MM.1S (cell line): ENCODE results near the gene DSCAM.

ENCODE experiments used
- DNase-seq: peaks from one replicate; pipeline ENCODE4 v3.0.0-alpha.2; 2015
- H2AFZ ChIP-seq: fragments of 300-600 bp; sonication (generic); 2 replicates; pipeline ENCODE4 v1.6.0; 2016; ENCODE audit warnings: antibody characterized with exemption, low read length
- H3F3A ChIP-seq: fragments of 300-600 bp; sonication (generic); 2 replicates; pipeline ENCODE4 v1.6.1; 2016; ENCODE audit warnings: mild to moderate bottlenecking, antibody characterized with exemption, low read length, moderate library complexity, mixed read lengths; ENCODE audit not compliant: insufficient read depth
- H3K27ac ChIP-seq: fragments of 300-600 bp; sonication (generic); 2 replicates; pipeline ENCODE4 v1.5.1; 2016; ENCODE audit warnings: mild to moderate bottlenecking, low read length
- H3K27me3 ChIP-seq: fragments of 300-600 bp; sonication (generic); replicated peaks from 2 replicates; pipeline ENCODE4 v1.6.0; 2016; ENCODE audit warnings: low read length; ENCODE audit not compliant: insufficient read depth
- H3K36me3 ChIP-seq: fragments of 300-600 bp; sonication (generic); replicated peaks from 2 replicates; pipeline ENCODE4 v1.6.1; 2016; ENCODE audit warnings: mild to moderate bottlenecking, low read length, mixed read lengths; ENCODE audit not compliant: insufficient read depth
- H3K4me1 ChIP-seq: fragments of 300-600 bp; sonication (generic); 2 replicates; pipeline ENCODE4 v1.6.1; 2016; ENCODE audit warnings: low read length, mixed read lengths
- H3K4me2 ChIP-seq: fragments of 300-600 bp; sonication (generic); 2 replicates; pipeline ENCODE4 v1.6.0; 2016; ENCODE audit warnings: low read depth, low read length
- H3K4me3 ChIP-seq: fragments of 300-600 bp; sonication (generic); 2 replicates; pipeline ENCODE4 v1.5.1; 2016; ENCODE audit warnings: low read length, mixed read lengths
- H3K79me2 ChIP-seq: fragments of 300-600 bp; sonication (generic); 2 replicates; pipeline ENCODE4 v1.6.1; 2016; ENCODE audit warnings: mixed run types, low read length, mixed read lengths
- H3K9ac ChIP-seq: fragments of 300-600 bp; sonication (generic); 2 replicates; pipeline ENCODE4 v1.6.1; 2016; ENCODE audit warnings: low read length, mixed read lengths
- H3K9me2 ChIP-seq: fragments of 300-600 bp; sonication (generic); replicated peaks from 2 replicates; pipeline ENCODE4 v1.6.1; 2016; ENCODE audit warnings: mild to moderate bottlenecking, low read length, mixed read lengths; ENCODE audit not compliant: insufficient read depth
- H3K9me3 ChIP-seq: fragments of 300-600 bp; sonication (generic); replicated peaks from 2 replicates; pipeline ENCODE4 v1.6.1; 2016; ENCODE audit warnings: mild to moderate bottlenecking, low read length, mixed read lengths; ENCODE audit not compliant: insufficient read depth
- H4K20me1 ChIP-seq: fragments of 300-600 bp; sonication (generic); 2 replicates; pipeline ENCODE4 v1.6.1; 2016; ENCODE audit warnings: mild to moderate bottlenecking, low read length, moderate library complexity, mixed read lengths; ENCODE audit not compliant: insufficient read depth
- CTCF ChIP-seq: fragments of 300-600 bp; sonication (generic); IDR thresholded peaks from 2 replicates; pipeline ENCODE4 v1.5.1; 2016; ENCODE audit warnings: antibody characterized with exemption, low read length, mixed read lengths
- EZH2 ChIP-seq: fragments of 300-600 bp; sonication (generic); optimal IDR thresholded peaks from 2 replicates; pipeline ENCODE3; 2017; ENCODE audit warnings: low read depth, mild to moderate bottlenecking, antibody characterized with exemption, low read length, mixed read lengths
- EZH2phosphoT487 ChIP-seq: fragments of 300-600 bp; sonication (generic); IDR thresholded peaks from 2 replicates; pipeline ENCODE4 v1.6.1; 2018; ENCODE audit warnings: antibody characterized with exemption, low read length

DSCAM gene

GRCh38 chr21:40333731-40334130, 513.2 kb downstream of the DSCAM start:
- Histone ChIP-seq H3K4me2 (no peak overlapping the region), H4K20me1 (no peaks in the 10 kb centered on the region), H3K27ac (no peak overlapping the region), H3K9ac (no peak overlapping the region), H3K79me2 (no peaks in the 10 kb centered on the region), H3K4me3 (no peak overlapping the region), H3F3A (no peaks in the 10 kb centered on the region), H3K27me3 (no peaks in the 10 kb centered on the region), H2AFZ (no peak overlapping the region), H3K36me3 (no peaks in the 10 kb centered on the region), H3K9me2 (no peaks in the 10 kb centered on the region), H3K4me1 (no peaks in the 10 kb centered on the region), H3K9me3 (no peaks in the 10 kb centered on the region)
- DNase-seq: no peak
- TF ChIP-seq CTCF: no peak
- no peak for TF ChIP-seq EZH2phosphoT487
- no peak for TF ChIP-seq EZH2

GRCh38 chr21:40331804-40332203, 515.2 kb downstream of the DSCAM start:
- Histone ChIP-seq H3K79me2 (no peaks in the 10 kb centered on the region), H3K36me3 (no peaks in the 10 kb centered on the region), H3K27me3 (no peaks in the 10 kb centered on the region), H3F3A (no peaks in the 10 kb centered on the region), H3K4me2 (no peak overlapping the region), H3K4me1 (no peaks in the 10 kb centered on the region), H3K9me2 (no peaks in the 10 kb centered on the region), H2AFZ (no peak overlapping the region), H4K20me1 (no peaks in the 10 kb centered on the region), H3K27ac (no peak overlapping the region), H3K4me3 (no peak overlapping the region), H3K9me3 (no peaks in the 10 kb centered on the region), H3K9ac (no peak overlapping the region)
- DNase-seq: no peak
- TF ChIP-seq EZH2 (no peak), EZH2phosphoT487 (no peak), CTCF (no peak)

- H3K4me2 ChIP-seq: no peak overlapping the region
- H3K4me1 ChIP-seq: no peaks in the 10 kb centered on the region
- H2AFZ ChIP-seq: no peak overlapping the region
- no peaks in the 10 kb centered on the region for H3K27me3 ChIP-seq
- H3K9me3 ChIP-seq: no peaks in the 10 kb centered on the region
- no peaks in the 10 kb centered on the region for H4K20me1 ChIP-seq
- no peak overlapping the region for H3K4me3 ChIP-seq
- H3F3A ChIP-seq: no peaks in the 10 kb centered on the region
- H3K9ac ChIP-seq: no peak overlapping the region
- no peaks in the 10 kb centered on the region for H3K79me2 ChIP-seq
- no peaks in the 10 kb centered on the region for H3K9me2 ChIP-seq
- H3K36me3 ChIP-seq: no peaks in the 10 kb centered on the region
- no peak for DNase-seq
- no peak for TF ChIP-seq EZH2phosphoT487
- no peak for TF ChIP-seq CTCF
- no peak for TF ChIP-seq EZH2
- no peak overlapping the region for H3K27ac ChIP-seq
Measured at GRCh38 chr21:40331172-40331571, 515.8 kb downstream of the DSCAM start.
